WTC11 (cell line): ENCODE data around the gene NACC2. TPM values are rescaled to one million over a fixed set of nuclear protein-coding genes. Genes with fewer than 3 reads are reported as not detected.

Experiments
- ATAC-seq: fragments of 200-7000 bp; cut with Tn5 transposase; 2 replicates; pipeline ENCODE4 v1.10.0; 2021; ENCODE audit warnings: mild to moderate bottlenecking, moderate library complexity
- CTCF ChIA-PET: fragments of 300-600 bp; sonication (Branson Sonifier 250); formaldehyde crosslinking; loops from one replicate; lab custom pipeline; 2021; ENCODE audit warnings: antibody characterized with exemption; lab: Charles Lee
- POLR2A ChIA-PET: fragments of 350-600 bp; sonication (Branson Sonifier 250); formaldehyde crosslinking; loops from one replicate; lab custom pipeline; 2021; ENCODE audit warnings: antibody characterized with exemption; lab: Charles Lee
- DNase-seq: peaks from one replicate; pipeline ENCODE4 v3.0.0; 2021; ENCODE audit warnings: low spot score
- H3K27ac Mint-ChIP-seq: 2 replicates; pipeline ENCODE4 v1.8.0; 2021; ENCODE audit warnings: mixed read lengths
- H3K27me3 Mint-ChIP-seq: 2 replicates; pipeline ENCODE4 v1.8.0; 2021; ENCODE audit warnings: low read depth, mild to moderate bottlenecking, moderate library complexity, mixed read lengths
- H3K36me3 Mint-ChIP-seq: 2 replicates; pipeline ENCODE4 v1.8.0; 2021; ENCODE audit warnings: mixed read lengths
- H3K4me1 Mint-ChIP-seq: 2 replicates; pipeline ENCODE4 v1.8.0; 2022; ENCODE audit warnings: mixed read lengths
- H3K4me3 Mint-ChIP-seq: 2 replicates; pipeline ENCODE4 v1.8.0; 2021; ENCODE audit warnings: mild to moderate bottlenecking, moderate library complexity, mixed read lengths
- H3K9me3 Mint-ChIP-seq: 2 replicates; pipeline ENCODE4 v1.8.0; 2021; ENCODE audit warnings: mixed read lengths
- CBFB ChIP-seq: sonication (generic); formaldehyde crosslinking; IDR thresholded peaks from 2 replicates; pipeline ENCODE4 v1.8.1; 2022; ENCODE audit warnings: mild to moderate bottlenecking, low read depth, missing genetic modification reagents
- CREB1 ChIP-seq: sonication (generic); formaldehyde crosslinking; IDR thresholded peaks from 2 replicates; pipeline ENCODE4 v1.8.0; 2023; ENCODE audit warnings: mild to moderate bottlenecking, missing genetic modification reagents
- CREM ChIP-seq: sonication (generic); formaldehyde crosslinking; IDR thresholded peaks from 2 replicates; pipeline ENCODE4 v1.8.1; 2022; ENCODE audit warnings: mild to moderate bottlenecking, missing genetic modification reagents, moderate library complexity
- ELF4 ChIP-seq: sonication (generic); formaldehyde crosslinking; IDR thresholded peaks from 2 replicates; pipeline ENCODE4 v1.8.1; 2022; ENCODE audit warnings: low read depth, mild to moderate bottlenecking, moderate library complexity, missing genetic modification reagents
- EMX1 ChIP-seq: fragments of 250-450 bp; sonication (Bioruptor Pico); IDR thresholded peaks from 2 replicates; pipeline ENCODE4 v1.8.0; 2021; ENCODE audit warnings: mild to moderate bottlenecking
- ETV6 ChIP-seq: sonication (generic); formaldehyde crosslinking; IDR thresholded peaks from 2 replicates; pipeline ENCODE4 v1.8.1; 2022; ENCODE audit warnings: mild to moderate bottlenecking, missing genetic modification reagents
- FOXJ3 ChIP-seq: sonication (generic); formaldehyde crosslinking; IDR thresholded peaks from 2 replicates; pipeline ENCODE4 v1.9.0; 2021; ENCODE audit warnings: missing genetic modification reagents, mild to moderate bottlenecking, borderline replicate concordance
- GRHL2 ChIP-seq: fragments of 250-450 bp; sonication (Bioruptor Pico); IDR thresholded peaks from 2 replicates; pipeline ENCODE4 v1.8.0; 2022; ENCODE audit warnings: mild to moderate bottlenecking, moderate library complexity; ENCODE audit not compliant: insufficient replicate concordance, severe bottlenecking
- HMGA2 ChIP-seq: fragments of 250-450 bp; sonication (Bioruptor Pico); IDR thresholded peaks from 2 replicates; pipeline ENCODE4 v1.4.0; 2021; ENCODE audit warnings: mild to moderate bottlenecking, moderate library complexity
- JUN ChIP-seq: sonication (generic); formaldehyde crosslinking; IDR thresholded peaks from 2 replicates; pipeline ENCODE4 v1.8.0; 2023; ENCODE audit warnings: mild to moderate bottlenecking, missing genetic modification reagents
- MYBL2 ChIP-seq: sonication (generic); formaldehyde crosslinking; IDR thresholded peaks from 2 replicates; pipeline ENCODE4 v1.8.1; 2023; ENCODE audit warnings: mild to moderate bottlenecking, moderate library complexity, missing genetic modification reagents
- RELA ChIP-seq: sonication (generic); formaldehyde crosslinking; IDR thresholded peaks from 2 replicates; pipeline ENCODE4 v1.8.1; 2022; ENCODE audit warnings: missing genetic modification reagents, mild to moderate bottlenecking, borderline replicate concordance
- RORB ChIP-seq: fragments of 250-450 bp; sonication (Bioruptor Pico); IDR thresholded peaks from 2 replicates; pipeline ENCODE4 v1.9.0; 2021; ENCODE audit warnings: mild to moderate bottlenecking
- SMAD3 ChIP-seq: sonication (generic); formaldehyde crosslinking; IDR thresholded peaks from 2 replicates; pipeline ENCODE4 v1.8.0; 2022; ENCODE audit warnings: missing genetic modification reagents, mild to moderate bottlenecking, borderline replicate concordance
- SOX15 ChIP-seq: fragments of 250-450 bp; sonication (Bioruptor Pico); IDR thresholded peaks from 2 replicates; pipeline ENCODE4 v1.9.0; 2021; ENCODE audit warnings: mild to moderate bottlenecking
- ZNF232 ChIP-seq: sonication (generic); formaldehyde crosslinking; IDR thresholded peaks from 2 replicates; pipeline ENCODE4 v1.8.0; 2022; ENCODE audit warnings: mild to moderate bottlenecking, missing genetic modification reagents
- ZNF263 ChIP-seq: sonication (generic); formaldehyde crosslinking; IDR thresholded peaks from 2 replicates; pipeline ENCODE4 v1.8.1; 2022; ENCODE audit warnings: low read depth, mild to moderate bottlenecking, moderate library complexity, missing genetic modification reagents
- ZNF671 ChIP-seq: fragments of 250-450 bp; sonication (Bioruptor Pico); IDR thresholded peaks from 2 replicates; pipeline ENCODE4 v1.8.0; 2021; ENCODE audit warnings: mild to moderate bottlenecking
- total RNA-seq: library from RNA; stranded (reverse); gene quantifications from 3 replicates; pipeline ENCODE4 v1.2.3, GENCODE V29; 2021
- TF ChIP-seq, protein P1 (sequence below): sonication (generic); formaldehyde crosslinking; IDR thresholded peaks from 2 replicates; pipeline ENCODE4 v1.8.1; 2022; ENCODE audit warnings: mild to moderate bottlenecking, missing genetic modification reagents, moderate library complexity, borderline replicate concordance
- TF ChIP-seq, protein P2 (sequence below): fragments of 250-450 bp; sonication (Bioruptor Pico); IDR thresholded peaks from 2 replicates; pipeline ENCODE4 v2.1.2; 2022; ENCODE audit warnings: mild to moderate bottlenecking, moderate library complexity
- TF ChIP-seq, protein P3 (sequence below): fragments of 250-450 bp; sonication (Bioruptor Pico); conservative IDR thresholded peaks from 2 replicates; pipeline ENCODE4 v1.9.0; 2021; ENCODE audit warnings: mild to moderate bottlenecking
- TF ChIP-seq, protein P4 (sequence below): sonication (generic); formaldehyde crosslinking; IDR thresholded peaks from 2 replicates; pipeline ENCODE4 v1.8.1; 2022; ENCODE audit warnings: missing genetic modification reagents, borderline replicate concordance

NACC2 gene
- total RNA-seq, 1 experiment from 2014 or later: 17.1 TPM

DNA sequence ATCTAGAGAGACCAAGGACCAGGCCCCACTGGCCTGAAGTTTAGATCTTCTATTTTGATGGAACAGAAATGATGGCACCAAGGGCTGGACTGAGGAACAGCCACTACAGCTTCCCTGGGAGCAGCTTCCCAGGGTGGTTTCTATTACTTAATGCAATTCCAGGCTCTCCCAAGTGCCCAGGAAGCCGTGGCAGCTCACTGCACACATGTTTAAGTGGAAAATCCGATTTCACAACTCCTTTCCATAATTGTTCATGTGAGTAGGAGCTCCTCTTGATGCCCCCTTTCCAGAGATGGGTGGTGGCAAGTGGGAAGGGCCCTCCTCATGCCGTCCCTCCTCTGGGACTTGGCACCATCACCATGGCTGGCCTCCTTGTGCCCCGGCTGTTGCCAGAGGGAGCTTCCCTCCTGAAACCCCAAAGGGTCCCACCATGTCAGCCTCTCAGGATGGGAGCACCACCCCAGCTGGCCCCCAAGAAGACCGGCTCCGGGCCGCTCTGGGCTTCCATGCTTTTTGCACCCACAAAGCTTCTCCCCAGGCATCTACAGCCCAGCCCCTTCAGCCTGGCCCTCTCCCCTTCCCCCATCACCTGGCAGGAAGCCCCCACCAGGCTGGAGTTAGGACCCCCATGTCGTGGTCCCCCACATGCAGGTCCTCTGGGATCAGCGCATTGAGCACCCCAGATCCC lies 124.8 kb downstream of the NACC2 start (continued):
- TF ChIP-seq, protein P1, sequence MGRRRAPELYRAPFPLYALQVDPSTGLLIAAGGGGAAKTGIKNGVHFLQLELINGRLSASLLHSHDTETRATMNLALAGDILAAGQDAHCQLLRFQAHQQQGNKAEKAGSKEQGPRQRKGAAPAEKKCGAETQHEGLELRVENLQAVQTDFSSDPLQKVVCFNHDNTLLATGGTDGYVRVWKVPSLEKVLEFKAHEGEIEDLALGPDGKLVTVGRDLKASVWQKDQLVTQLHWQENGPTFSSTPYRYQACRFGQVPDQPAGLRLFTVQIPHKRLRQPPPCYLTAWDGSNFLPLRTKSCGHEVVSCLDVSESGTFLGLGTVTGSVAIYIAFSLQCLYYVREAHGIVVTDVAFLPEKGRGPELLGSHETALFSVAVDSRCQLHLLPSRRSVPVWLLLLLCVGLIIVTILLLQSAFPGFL (CRISPR knock-in tag): no peak
- TF ChIP-seq JUN (CRISPR knock-in tag): no peak
- no peak for TF ChIP-seq RORB (CRISPR knock-in tag)
- no peak for TF ChIP-seq ETV6 (CRISPR knock-in tag)
- TF ChIP-seq, protein P2, sequence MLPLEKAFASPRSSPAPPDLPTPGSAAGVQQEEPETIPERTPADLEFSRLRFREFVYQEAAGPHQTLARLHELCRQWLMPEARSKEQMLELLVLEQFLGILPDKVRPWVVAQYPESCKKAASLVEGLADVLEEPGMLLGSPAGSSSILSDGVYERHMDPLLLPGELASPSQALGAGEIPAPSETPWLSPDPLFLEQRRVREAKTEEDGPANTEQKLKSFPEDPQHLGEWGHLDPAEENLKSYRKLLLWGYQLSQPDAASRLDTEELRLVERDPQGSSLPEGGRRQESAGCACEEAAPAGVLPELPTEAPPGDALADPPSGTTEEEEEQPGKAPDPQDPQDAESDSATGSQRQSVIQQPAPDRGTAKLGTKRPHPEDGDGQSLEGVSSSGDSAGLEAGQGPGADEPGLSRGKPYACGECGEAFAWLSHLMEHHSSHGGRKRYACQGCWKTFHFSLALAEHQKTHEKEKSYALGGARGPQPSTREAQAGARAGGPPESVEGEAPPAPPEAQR: no peak
- no peak for TF ChIP-seq EMX1 (CRISPR knock-in tag)
- TF ChIP-seq, protein P3, sequence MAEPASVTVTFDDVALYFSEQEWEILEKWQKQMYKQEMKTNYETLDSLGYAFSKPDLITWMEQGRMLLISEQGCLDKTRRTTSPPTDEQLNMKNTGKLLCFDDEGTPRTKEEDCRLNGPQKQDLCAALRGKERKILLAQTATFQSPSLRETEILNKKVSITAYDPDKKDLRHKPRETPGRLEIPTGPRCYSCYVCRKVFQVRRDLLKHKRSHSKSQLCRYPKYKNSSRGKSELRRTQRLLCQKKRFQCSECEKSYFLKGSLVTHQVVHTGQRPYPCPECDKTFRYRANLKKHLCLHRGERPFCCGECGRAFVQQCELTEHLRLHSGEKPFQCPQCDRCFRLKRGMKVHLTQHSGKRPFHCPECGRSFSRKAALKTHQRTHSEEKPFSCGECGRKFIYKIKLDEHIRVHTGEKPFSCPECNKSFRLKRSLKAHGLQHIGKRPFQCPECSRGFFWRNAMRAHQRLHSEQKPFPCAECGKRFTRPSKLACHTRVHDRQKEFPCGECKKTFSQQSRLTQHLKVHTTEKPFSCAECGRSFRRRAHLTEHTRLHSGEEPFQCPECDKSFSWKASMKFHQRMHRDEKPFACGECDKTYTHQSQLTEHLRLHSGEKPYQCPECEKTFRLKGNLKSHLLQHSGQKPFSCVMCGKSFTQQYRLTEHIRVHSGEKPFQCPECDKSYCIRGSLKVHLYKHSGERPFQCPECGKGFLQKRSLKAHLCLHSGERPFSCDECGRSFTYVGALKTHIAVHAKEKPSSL (CRISPR knock-in tag): no peak
- TF ChIP-seq MYBL2 (CRISPR knock-in tag): no peak
- TF ChIP-seq ZNF263: no peak
- no peak for TF ChIP-seq ELF4 (CRISPR knock-in tag)
- TF ChIP-seq SMAD3: no peak
- no peak for TF ChIP-seq SOX15 (CRISPR knock-in tag)
- TF ChIP-seq, all 79 proteins: peak for 0

DNA sequence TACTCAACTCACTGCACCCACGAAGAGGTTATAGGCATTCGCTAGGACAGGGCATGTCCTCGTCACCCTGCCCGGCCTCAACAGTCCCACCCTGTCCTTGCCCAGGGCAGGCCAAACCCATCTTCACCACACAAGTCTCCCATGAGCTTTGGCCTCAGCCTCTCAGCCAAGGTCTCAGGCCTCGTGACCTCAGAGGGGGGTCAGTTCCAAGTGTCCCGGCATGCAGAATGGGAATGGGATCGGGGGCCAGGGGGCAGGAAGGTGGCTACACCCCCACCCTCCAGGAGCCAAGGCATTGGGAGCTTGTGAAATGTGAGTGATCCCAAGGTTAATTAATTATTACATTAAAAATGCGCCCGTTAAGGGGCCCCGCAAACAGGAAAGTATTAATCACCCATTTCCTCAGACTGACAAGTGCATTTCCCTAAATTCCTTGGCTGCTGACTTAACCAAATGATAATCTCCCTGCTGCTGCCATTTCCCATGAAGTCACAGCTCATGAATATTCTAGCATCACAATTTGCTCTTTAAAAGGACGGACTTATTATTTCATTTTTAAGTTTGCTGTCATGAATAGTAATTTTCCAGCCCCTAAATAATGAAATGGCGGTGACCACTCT lies 125.9 kb downstream of the NACC2 start:
- no peak overlapping the region for H3K4me3 Mint-ChIP-seq
- ChIA-PET CTCF (interaction anchor here (0.6 to 3.6 kb wide), 11 partner anchors 8 to 224 kb away, joined by 3 to 22 read pairs (median 4); partner anchors contain the start of genes NACC2 and UBAC1), POLR2A (no interaction called here)
- DNase-seq: no peak
- TF ChIP-seq RELA: no peak
- no peak for TF ChIP-seq CREM (CRISPR knock-in tag)
- no peak for TF ChIP-seq GRHL2 (CRISPR knock-in tag)
- TF ChIP-seq, protein P1 (CRISPR knock-in tag): no peak
- TF ChIP-seq, protein P4, sequence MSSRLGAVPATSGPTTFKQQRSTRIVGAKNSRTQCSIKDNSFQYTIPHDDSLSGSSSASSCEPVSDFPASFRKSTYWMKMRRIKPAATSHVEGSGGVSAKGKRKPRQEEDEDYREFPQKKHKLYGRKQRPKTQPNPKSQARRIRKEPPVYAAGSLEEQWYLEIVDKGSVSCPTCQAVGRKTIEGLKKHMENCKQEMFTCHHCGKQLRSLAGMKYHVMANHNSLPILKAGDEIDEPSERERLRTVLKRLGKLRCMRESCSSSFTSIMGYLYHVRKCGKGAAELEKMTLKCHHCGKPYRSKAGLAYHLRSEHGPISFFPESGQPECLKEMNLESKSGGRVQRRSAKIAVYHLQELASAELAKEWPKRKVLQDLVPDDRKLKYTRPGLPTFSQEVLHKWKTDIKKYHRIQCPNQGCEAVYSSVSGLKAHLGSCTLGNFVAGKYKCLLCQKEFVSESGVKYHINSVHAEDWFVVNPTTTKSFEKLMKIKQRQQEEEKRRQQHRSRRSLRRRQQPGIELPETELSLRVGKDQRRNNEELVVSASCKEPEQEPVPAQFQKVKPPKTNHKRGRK (CRISPR knock-in tag): no peak
- no peak for TF ChIP-seq FOXJ3 (CRISPR knock-in tag)
- no peak for TF ChIP-seq ZNF232 (CRISPR knock-in tag)
- no peak for TF ChIP-seq HMGA2
- no peak for TF ChIP-seq CREB1 (CRISPR knock-in tag)
- TF ChIP-seq ZNF671 (CRISPR knock-in tag): no peak
- TF ChIP-seq CBFB (CRISPR knock-in tag): no peak
- TF ChIP-seq, all 79 proteins: peak for 0
- no peaks in the 10 kb centered on the region for H3K36me3 Mint-ChIP-seq
- no peak overlapping the region for H3K27ac Mint-ChIP-seq
- no peaks in the 10 kb centered on the region for H3K9me3 Mint-ChIP-seq
- ATAC-seq: no peak
- H3K4me1 Mint-ChIP-seq: peaks cover 15% of the 10 kb centered on the region
- no peaks in the 10 kb centered on the region for H3K27me3 Mint-ChIP-seq
